Esophagus muscularis mucosa (tissue), 4 donors: Measurements from ENCODE around the gene OR13J1. TPM values are rescaled to one million over a fixed set of nuclear protein-coding genes. Genes with fewer than 3 reads are reported as not detected.

Experiments
- DNase-seq: peaks from one replicate; pipeline ENCODE4 v3.0.0-alpha.2; 2017; ENCODE audit errors: extremely low spot score
- H3K27ac ChIP-seq, 4 donors: fragments of 200-600 bp; sonication (generic); replicated peaks in 1 of 4; 1 replicate in 3 of 4; 2 replicates in 1 of 4; pipeline ENCODE4 v1.5.1; 2016 to 2019; ENCODE audit warnings: mild to moderate bottlenecking in 1 of 4
- H3K27me3 ChIP-seq, 4 donors: fragments of 200-600 bp; sonication (generic); one replicate each; pipeline versions ENCODE4 v1.5.1 to v1.6.0; 2016 to 2019
- H3K36me3 ChIP-seq, 4 donors: fragments of 200-600 bp; sonication (generic); one replicate each; pipeline ENCODE4 v1.5.1; 2016 to 2019
- H3K4me1 ChIP-seq, 4 donors: fragments of 200-600 bp; sonication (generic); one replicate each; pipeline ENCODE4 v1.5.1; 2016 to 2019
- H3K4me3 ChIP-seq, 4 donors: fragments of 200-600 bp; sonication (generic); 1 replicate in 2 of 4; 2 replicates in 2 of 4; pipeline ENCODE4 v1.5.1; 2016 to 2019; ENCODE audit warnings: mild to moderate bottlenecking in 4 of 4, moderate library complexity in 1 of 4
- H3K9me3 ChIP-seq, 4 donors: fragments of 200-600 bp; sonication (generic); 1 replicate in 3 of 4; 2 replicates in 1 of 4; pipeline ENCODE4 v1.5.1; 2016 to 2019
- CTCF ChIP-seq, 3 experiments: fragments of 200-600 bp in 2 of 3; fragments of 450-650 bp in 1 of 3; sonication (generic) in 2 of 3; IDR thresholded peaks; one replicate each; pipeline ENCODE4 v1.5.1; 2017 to 2019; ENCODE audit warnings: antibody characterized with exemption in 3 of 3, mild to moderate bottlenecking in 2 of 3, moderate library complexity in 1 of 3
- EP300 ChIP-seq: sonication (generic); formaldehyde crosslinking; IDR thresholded peaks from one replicate; pipeline ENCODE4 v1.6.1; 2017; ENCODE audit warnings: antibody characterized with exemption
- POLR2A ChIP-seq: fragments of 450-650 bp; IDR thresholded peaks from one replicate; pipeline ENCODE4 v1.6.1; 2017; ENCODE audit warnings: antibody characterized with exemption, moderate library complexity, mild to moderate bottlenecking, low read depth
- POLR2AphosphoS5 ChIP-seq, 2 donors: sonication (generic); formaldehyde crosslinking; IDR thresholded peaks; one replicate each; pipeline ENCODE4 v1.6.1; 2017; ENCODE audit warnings: antibody characterized with exemption in 2 of 2
- WGBS: methylation state at CpG from one replicate; pipeline ENCODE4 v1.1.5; 2018; 5-methylcytosine and 5-hydroxymethylcytosine counted together
- intact Hi-C: fragments of 100-400 bp; cut with DNase I; formaldehyde crosslinking; loops from one replicate; pipeline ENCODE4 v1.15.1; 2023
- total RNA-seq, 4 donors: library from RNA; depleted of rRNA; stranded (reverse); fragments of >200 nt; gene quantifications; one replicate each; pipeline versions ENCODE4 v1.1.0 to v1.2.1, GENCODE V29; 2016

The OR13J1 gene
- total RNA-seq, 4 donors from 2014 or later, result not detected

GRCh38 chr9:35845824-35846771 is 24.1 kb downstream of the OR13J1 start:
- Histone ChIP-seq H3K27ac (peak overlapping the region; percentile 75 to 84 (median 80)), H3K4me1 (peaks cover 34 to 65% (median 57%) of the 10 kb centered on the region in 4 donors), H3K36me3 (peaks cover 0 to 24% (median 20%) of the 10 kb centered on the region in 4 donors), H3K4me3 (peak overlapping the region in 2 of 4 donors; percentile 10 to 18), H3K9me3 (no peaks in the 10 kb centered on the region), H3K27me3 (no peaks in the 10 kb centered on the region)
- 67% methylated on average over 26 of the region's 53 CpGs for WGBS
- no peak for TF ChIP-seq CTCF (IDR thresholded peaks at IDR 0.05)
- DNase-seq, result no peak
- intact Hi-C loops, result loop anchor here (5.0 kb wide), 1 partner anchor 36 kb away; no protein-coding TSS in a partner anchor

GRCh38 chr9:35844628-35845270 is 25.5 kb downstream of the OR13J1 start:
- 18% methylated on average over 7 of the region's 7 CpGs for WGBS
- H3K9me3 ChIP-seq, result no peaks in the 10 kb centered on the region
- H3K27ac ChIP-seq, result peak overlapping the region; percentile 75 to 84 (median 80)
- DNase-seq, result no peak
- peaks cover 0 to 26% (median 21%) of the 10 kb centered on the region in 4 donors for H3K36me3 ChIP-seq
- TF ChIP-seq POLR2AphosphoS5 (IDR thresholded peaks at IDR 0.05) (peak in 1 of 2 donors; percentile 24), POLR2A (no peak)
- intact Hi-C loops, result loop anchor here (5.0 kb wide), 1 partner anchor 38 kb away; no protein-coding TSS in a partner anchor
- H3K27me3 ChIP-seq, result no peaks in the 10 kb centered on the region
- no peak overlapping the region for H3K4me3 ChIP-seq
- H3K4me1 ChIP-seq, result peaks cover 34 to 65% (median 57%) of the 10 kb centered on the region in 4 donors

GRCh38 chr9:35842795-35843194 is 27.4 kb downstream of the OR13J1 start:
- H3K9me3 ChIP-seq, result no peaks in the 10 kb centered on the region
- no peak for DNase-seq
- peak overlapping the region in 3 of 4 donors; percentile 75 to 84 (median 82) for H3K27ac ChIP-seq
- intact Hi-C loops, result no loop called here
- no peak overlapping the region for H3K4me3 ChIP-seq
- H3K36me3 ChIP-seq, result peaks cover 0 to 26% (median 20%) of the 10 kb centered on the region in 4 donors
- TF ChIP-seq EP300 (no peak), CTCF (IDR thresholded peaks at IDR 0.05) (no peak), POLR2AphosphoS5 (IDR thresholded peaks at IDR 0.05) (no peak), POLR2A (no peak)
- no peaks in the 10 kb centered on the region for H3K27me3 ChIP-seq
- WGBS, result 76% methylated on average over 3 of the region's 3 CpGs
- peaks cover 27 to 54% (median 51%) of the 10 kb centered on the region in 4 donors for H3K4me1 ChIP-seq

GRCh38 chr9:35842020-35842745 is 28.0 kb downstream of the OR13J1 start:
- H3K27me3 ChIP-seq, result no peaks in the 10 kb centered on the region
- DNase-seq, result no peak
- no peaks in the 10 kb centered on the region for H3K9me3 ChIP-seq
- 100% methylated on average over 3 of the region's 17 CpGs for WGBS
- intact Hi-C loops, result no loop called here
- no peak for TF ChIP-seq CTCF (IDR thresholded peaks at IDR 0.05)
- no peak for TF ChIP-seq POLR2A
- no peak for TF ChIP-seq EP300
- no peak for TF ChIP-seq POLR2AphosphoS5 (IDR thresholded peaks at IDR 0.05)
- H3K36me3 ChIP-seq, result peaks cover 0 to 23% (median 16%) of the 10 kb centered on the region in 4 donors
- H3K4me1 ChIP-seq, result peaks cover 23 to 48% (median 45%) of the 10 kb centered on the region in 4 donors
- H3K4me3 ChIP-seq, result no peak overlapping the region
- H3K27ac ChIP-seq, result no peak overlapping the region

- DNase-seq, result no peak
- no peak overlapping the region for H3K4me3 ChIP-seq
- H3K36me3 ChIP-seq, result peaks cover 0 to 17% (median 10%) of the 10 kb centered on the region in 4 donors
- peaks cover 23 to 42% (median 40%) of the 10 kb centered on the region in 4 donors for H3K4me1 ChIP-seq
- TF ChIP-seq EP300 (no peak), CTCF (IDR thresholded peaks at IDR 0.05) (no peak), POLR2AphosphoS5 (IDR thresholded peaks at IDR 0.05) (no peak), POLR2A (no peak)
- intact Hi-C loops, result no loop called here
- H3K9me3 ChIP-seq, result no peaks in the 10 kb centered on the region
- H3K27me3 ChIP-seq, result no peaks in the 10 kb centered on the region
- H3K27ac ChIP-seq, result no peak overlapping the region
- WGBS, result 57% methylated on average over 2 of the region's 5 CpGs
Observed at GRCh38 chr9:35841645-35841900, 28.6 kb downstream of the OR13J1 start.
